HG03175 (cell line): ENCODE measurements around the gene FBLN1.
"Not testable (repeated sequence)": the region's sequence is repeated elsewhere in the genome, so short reads cannot be mapped to it uniquely, and the experiment has no call there.

Experiments
- ATAC-seq: cut with Tn5 transposase; IDR thresholded peaks from one replicate; pipeline ENCODE4 v1.9.1; 2021; ENCODE audit warnings: mild to moderate bottlenecking, moderate library complexity; ENCODE audit not compliant: unreplicated experiment

Gene FBLN1

GRCh38 chr22:45602004-45602733 lies 99.5 kb downstream of the FBLN1 start:
- no peak for ATAC-seq

- no peak for ATAC-seq
Observed at GRCh38 chr22:45602824-45603595, 100.3 kb downstream of the FBLN1 start.

GRCh38 chr22:45603619-45604018 lies 100.9 kb downstream of the FBLN1 start:
- no peak for ATAC-seq

GRCh38 chr22:45608045-45608444 lies 105.4 kb downstream of the FBLN1 start:
- ATAC-seq = not testable (repeated sequence)

GRCh38 chr22:45608763-45609180 lies 106.1 kb downstream of the FBLN1 start:
- no peak for ATAC-seq

- no peak for ATAC-seq
Observed at GRCh38 chr22:45612451-45612901, 109.8 kb downstream of the FBLN1 start.

GRCh38 chr22:45612940-45613339 lies 110.3 kb downstream of the FBLN1 start:
- no peak for ATAC-seq

GRCh38 chr22:45615364-45615763 lies 112.7 kb downstream of the FBLN1 start:
- ATAC-seq = no peak

GRCh38 chr22:45616432-45616831 lies 113.7 kb downstream of the FBLN1 start:
- no peak for ATAC-seq

GRCh38 chr22:45617948-45618347 lies 115.3 kb downstream of the FBLN1 start:
- no peak for ATAC-seq

- no peak for ATAC-seq
Observed at GRCh38 chr22:45620706-45621105, 118.0 kb downstream of the FBLN1 start.

GRCh38 chr22:45621836-45622600 lies 119.3 kb downstream of the FBLN1 start:
- no peak for ATAC-seq

- ATAC-seq = not testable (repeated sequence)
Observed at GRCh38 chr22:45623464-45624145, 120.9 kb downstream of the FBLN1 start.

- no peak for ATAC-seq
Observed at GRCh38 chr22:45626198-45626651, 123.5 kb downstream of the FBLN1 start.

GRCh38 chr22:45627489-45628233 lies 125.0 kb downstream of the FBLN1 start:
- ATAC-seq = no peak

- no peak for ATAC-seq
Observed at GRCh38 chr22:45628515-45628914, 125.8 kb downstream of the FBLN1 start.

- ATAC-seq = no peak
Observed at GRCh38 chr22:45629469-45630089, 126.9 kb downstream of the FBLN1 start.

- no peak for ATAC-seq
Observed at GRCh38 chr22:45630436-45630835, 127.8 kb downstream of the FBLN1 start.

- ATAC-seq = no peak
Observed at GRCh38 chr22:45631140-45631840, 128.6 kb downstream of the FBLN1 start.
